Measurements from ENCODE around the gene SLC4A5.

Gene SLC4A5

GRCh38 chr2:74278176-74278575 lies 65.0 kb downstream of the SLC4A5 start:
- no peak for TF ChIP-seq CTCF (IDR thresholded peaks at IDR 0.05; ENCODE audit: control insufficient read depth, insufficient read depth, low read depth, low read length, missing control alignments)
- DNase-seq (ENCODE audit: low read depth), result no peak
- no peak overlapping the region for H3K4me3 ChIP-seq (ENCODE audit: control insufficient read depth, low read depth, low read length)

GRCh38 chr2:74275228-74275627 lies 68.0 kb downstream of the SLC4A5 start:
- no peak overlapping the region for H3K4me3 ChIP-seq (ENCODE audit: control insufficient read depth, low read depth, low read length)
- no peak for TF ChIP-seq CTCF (IDR thresholded peaks at IDR 0.05; ENCODE audit: control insufficient read depth, insufficient read depth, low read depth, low read length, missing control alignments)
- DNase-seq (ENCODE audit: low read depth), result no peak

GRCh38 chr2:74269667-74270066 lies 73.5 kb downstream of the SLC4A5 start:
- TF ChIP-seq CTCF (IDR thresholded peaks at IDR 0.05; ENCODE audit: control insufficient read depth, insufficient read depth, low read depth, low read length, missing control alignments), result no peak
- DNase-seq (ENCODE audit: low read depth), result no peak
- H3K4me3 ChIP-seq (ENCODE audit: control insufficient read depth, low read depth, low read length), result no peak overlapping the region

GRCh38 chr2:74267068-74267467 lies 76.1 kb downstream of the SLC4A5 start:
- TF ChIP-seq CTCF (IDR thresholded peaks at IDR 0.05; ENCODE audit: control insufficient read depth, insufficient read depth, low read depth, low read length, missing control alignments), result no peak
- no peak overlapping the region for H3K4me3 ChIP-seq (ENCODE audit: control insufficient read depth, low read depth, low read length)
- DNase-seq (ENCODE audit: low read depth), result no peak

- no peak overlapping the region for H3K4me3 ChIP-seq (ENCODE audit: control insufficient read depth, low read depth, low read length)
- no peak for DNase-seq (ENCODE audit: low read depth)
- TF ChIP-seq CTCF (IDR thresholded peaks at IDR 0.05; ENCODE audit: control insufficient read depth, insufficient read depth, low read depth, low read length, missing control alignments), result no peak
These were observed 78.9 kb downstream of the SLC4A5 start for GRCh38 chr2:74264281-74264680.

GRCh38 chr2:74262681-74263080 lies 80.5 kb downstream of the SLC4A5 start:
- H3K4me3 ChIP-seq (ENCODE audit: control insufficient read depth, low read depth, low read length), result no peak overlapping the region
- no peak for DNase-seq (ENCODE audit: low read depth)
- TF ChIP-seq CTCF (IDR thresholded peaks at IDR 0.05; ENCODE audit: control insufficient read depth, insufficient read depth, low read depth, low read length, missing control alignments), result no peak

Data from AG09309 (cell line).